ENCODE results near the gene SUN2.

The SUN2 gene

GRCh38 chr22:38734421-38735100, 21.2 kb downstream of the SUN2 start:
- DNase-seq, result no peak

- DNase-seq, result no peak
These were observed 21.9 kb downstream of the SUN2 start for GRCh38 chr22:38733724-38734381.

- peak; percentile 60 for DNase-seq
These were observed 22.5 kb downstream of the SUN2 start for GRCh38 chr22:38733329-38733723.

- no peak for DNase-seq
These were observed 23.5 kb downstream of the SUN2 start for GRCh38 chr22:38732251-38732815.

- no peak for DNase-seq
These were observed 24.1 kb downstream of the SUN2 start for GRCh38 chr22:38731703-38732161.

- no peak for DNase-seq
These were observed 25.4 kb downstream of the SUN2 start for GRCh38 chr22:38730411-38730871.

GRCh38 chr22:38729946-38730345, 25.9 kb downstream of the SUN2 start:
- no peak for DNase-seq

GRCh38 chr22:38728871-38729796, 26.7 kb downstream of the SUN2 start:
- DNase-seq, result no peak

GRCh38 chr22:38727530-38728451, 28.0 kb downstream of the SUN2 start:
- DNase-seq, result no peak

- no peak for DNase-seq
These were observed 28.7 kb downstream of the SUN2 start for GRCh38 chr22:38727123-38727522.

- no peak for DNase-seq
These were observed 29.7 kb downstream of the SUN2 start for GRCh38 chr22:38725900-38726655.

- no peak for DNase-seq
These were observed 30.7 kb downstream of the SUN2 start for GRCh38 chr22:38724926-38725571.

- no peak for DNase-seq
These were observed 31.6 kb downstream of the SUN2 start for GRCh38 chr22:38724176-38724575.

GRCh38 chr22:38721551-38721950, 34.2 kb downstream of the SUN2 start:
- no peak for DNase-seq

- DNase-seq, result no peak
These were observed 35.4 kb downstream of the SUN2 start for GRCh38 chr22:38720350-38720749.

GRCh38 chr22:38719196-38719595, 36.6 kb downstream of the SUN2 start:
- no peak for DNase-seq

- DNase-seq, result no peak
These were observed 37.4 kb downstream of the SUN2 start for GRCh38 chr22:38718414-38718813.

GRCh38 chr22:38717244-38717643, 38.6 kb downstream of the SUN2 start:
- DNase-seq, result no peak

GRCh38 chr22:38716826-38717225, 39.0 kb downstream of the SUN2 start:
- DNase-seq, result no peak

- no peak for DNase-seq
These were observed 39.5 kb downstream of the SUN2 start for GRCh38 chr22:38716271-38716670.

- DNase-seq, result no peak
These were observed 39.9 kb downstream of the SUN2 start for GRCh38 chr22:38715852-38716251.
